Gastroesophageal sphincter (tissue), 4 donors: ENCODE results near the gene SP5. TPM values are rescaled to one million over a fixed set of nuclear protein-coding genes. Genes with fewer than 3 reads are reported as not detected.

Experiments
- ATAC-seq: fragments of 150-250 bp; one replicate; pipeline ENCODE4 v1.9.1; 2016; ENCODE audit warnings: mild to moderate bottlenecking, moderate library complexity
- H3K27ac ChIP-seq, 4 donors: fragments of 200-600 bp; sonication (generic) in 3 of 4; 1 replicate in 3 of 4; 2 replicates in 1 of 4; pipeline ENCODE4 v1.5.1; 2016 to 2019
- H3K27me3 ChIP-seq: fragments of 200-600 bp; sonication (generic); one replicate; pipeline ENCODE4 v1.5.1; 2019
- H3K36me3 ChIP-seq, 2 donors: fragments of 200-600 bp; sonication (generic); one replicate each; pipeline ENCODE4 v1.5.1; 2019; ENCODE audit warnings: control low read depth in 1 of 2
- H3K4me1 ChIP-seq, 3 donors: fragments of 200-600 bp; sonication (generic); 1 replicate in 2 of 3; 2 replicates in 1 of 3; pipeline ENCODE4 v1.5.1; 2016 to 2019; ENCODE audit warnings: control low read depth in 2 of 3
- H3K4me3 ChIP-seq, 2 donors: fragments of 200-600 bp; sonication (generic); one replicate each; pipeline ENCODE4 v1.5.1; 2019; ENCODE audit warnings: mild to moderate bottlenecking in 1 of 2, moderate library complexity in 1 of 2
- H3K9me3 ChIP-seq, 3 donors: fragments of 200-600 bp; sonication (generic); one replicate each; pipeline ENCODE4 v1.5.1; 2017 to 2019; ENCODE audit warnings: control low read depth in 2 of 3
- CTCF ChIP-seq, 4 experiments: fragments of 200-600 bp in 2 of 4; fragments of 450-650 bp in 2 of 4; sonication (generic) in 1 of 4; IDR thresholded peaks; one replicate each; pipeline ENCODE4 v1.5.1; 2017 to 2019; ENCODE audit warnings: antibody characterized with exemption in 4 of 4, mild to moderate bottlenecking in 2 of 4, moderate library complexity in 2 of 4
- EP300 ChIP-seq: sonication (generic); formaldehyde crosslinking; IDR thresholded peaks from one replicate; pipeline ENCODE4 v1.6.1; 2017; ENCODE audit warnings: antibody characterized with exemption, mild to moderate bottlenecking
- POLR2A ChIP-seq, 2 donors: fragments of 450-650 bp; IDR thresholded peaks; one replicate each; pipeline ENCODE4 v1.6.1; 2017; ENCODE audit warnings: antibody characterized with exemption in 2 of 2, mild to moderate bottlenecking in 2 of 2, moderate library complexity in 1 of 2
- POLR2AphosphoS5 ChIP-seq: sonication (generic); formaldehyde crosslinking; IDR thresholded peaks from one replicate; pipeline ENCODE4 v1.6.1; 2017; ENCODE audit warnings: antibody characterized with exemption
- WGBS, 2 donors: methylation state at CpG; one replicate each; pipeline ENCODE4 v1.1.5; 2018; ENCODE audit warnings: low coverage in 1 of 2; 5-methylcytosine and 5-hydroxymethylcytosine counted together
- small RNA-seq, 4 donors: library from RNA; depleted of rRNA; stranded (forward); fragments of <200 nt; gene quantifications; one replicate each; pipeline ENCODE3, GENCODE V24; 2016
- total RNA-seq, 4 donors: library from RNA; depleted of rRNA; stranded (reverse); fragments of >200 nt; gene quantifications; one replicate each; pipeline ENCODE4 v1.1.0, GENCODE V29; 2016

The SP5 gene
- total RNA-seq, 4 donors from 2014 or later: 0.13 to 0.92 (median 0.39) TPM; not detected in 1

DNA sequence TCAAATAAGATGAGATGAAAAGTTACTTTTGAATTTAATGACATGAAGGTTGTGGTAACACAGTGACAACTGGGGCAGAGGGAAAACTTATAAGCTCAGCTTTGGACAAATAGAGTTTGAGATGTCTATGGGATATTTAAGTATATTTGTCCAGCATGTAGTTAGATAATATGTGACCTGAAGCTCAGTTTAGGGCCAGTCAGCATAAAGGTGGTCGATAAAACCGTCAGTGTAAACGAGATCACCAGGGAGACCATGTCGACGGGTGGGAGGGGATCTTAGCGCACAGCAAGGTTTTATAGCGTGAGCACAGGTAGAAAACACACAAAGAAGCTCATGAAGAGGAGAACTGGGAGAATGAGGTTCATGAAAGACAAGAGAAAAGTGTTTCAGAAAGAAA is 47.6 kb downstream of the SP5 start:
- Histone ChIP-seq H3K27ac (no peak overlapping the region), H3K4me3 (no peak overlapping the region), H3K36me3 (no peaks in the 10 kb centered on the region), H3K9me3 (no peaks in the 10 kb centered on the region), H3K4me1 (no peaks in the 10 kb centered on the region), H3K27me3 (peaks cover 14% of the 10 kb centered on the region)
- no peak for TF ChIP-seq POLR2A (IDR thresholded peaks at IDR 0.05)
- no peak for TF ChIP-seq POLR2AphosphoS5
- no peak for TF ChIP-seq EP300
- TF ChIP-seq CTCF (IDR thresholded peaks at IDR 0.05): no peak
- no peak for ATAC-seq
- 67 to 81% methylated on average over 3 to 7 of the region's 7 CpGs for WGBS, 2 donors

GRCh38 chr2:170763232-170763631 is 48.1 kb downstream of the SP5 start:
- TF ChIP-seq POLR2A (IDR thresholded peaks at IDR 0.05) (no peak), CTCF (IDR thresholded peaks at IDR 0.05) (no peak), POLR2AphosphoS5 (no peak), EP300 (no peak)
- Histone ChIP-seq H3K4me3 (no peak overlapping the region), H3K27ac (no peak overlapping the region), H3K9me3 (no peaks in the 10 kb centered on the region), H3K36me3 (no peaks in the 10 kb centered on the region), H3K4me1 (no peaks in the 10 kb centered on the region), H3K27me3 (peaks cover 14% of the 10 kb centered on the region)
- ATAC-seq: no peak
- 90% methylated on average over 4 of the region's 4 CpGs; no CpG with 5 or more reads in 1 of the 2 donors for WGBS, 2 donors

DNA sequence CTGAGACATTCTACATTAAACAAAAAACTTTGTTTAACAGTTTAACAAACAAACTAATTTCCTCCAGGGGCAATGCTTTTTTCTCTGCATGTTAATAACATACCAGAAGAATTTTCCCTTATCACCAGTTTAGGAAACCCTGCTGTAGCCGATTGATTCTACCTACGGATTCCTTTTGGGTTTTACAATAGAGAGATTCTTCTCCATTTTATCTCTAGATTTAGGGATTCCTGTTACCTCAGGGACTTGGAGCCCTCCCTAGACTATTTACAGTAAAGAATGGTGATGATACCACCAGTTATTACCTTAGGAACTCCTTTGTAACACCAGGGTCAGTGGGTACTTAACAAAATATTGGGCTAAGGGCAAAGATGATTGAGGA is 49.7 kb downstream of the SP5 start:
- no peaks in the 10 kb centered on the region for H3K9me3 ChIP-seq
- H3K36me3 ChIP-seq: no peaks in the 10 kb centered on the region
- H3K4me3 ChIP-seq: no peak overlapping the region
- H3K27ac ChIP-seq: no peak overlapping the region
- TF ChIP-seq EP300 (no peak), POLR2AphosphoS5 (no peak), POLR2A (IDR thresholded peaks at IDR 0.05) (no peak), CTCF (IDR thresholded peaks at IDR 0.05) (no peak)
- H3K27me3 ChIP-seq: peaks cover 14% of the 10 kb centered on the region
- ATAC-seq: no peak
- H3K4me1 ChIP-seq: peaks cover 0 to 3% (median 0%) of the 10 kb centered on the region in 3 donors
- 13 to 38% methylated on average over 2 of the region's 2 CpGs for WGBS, 2 donors

DNA sequence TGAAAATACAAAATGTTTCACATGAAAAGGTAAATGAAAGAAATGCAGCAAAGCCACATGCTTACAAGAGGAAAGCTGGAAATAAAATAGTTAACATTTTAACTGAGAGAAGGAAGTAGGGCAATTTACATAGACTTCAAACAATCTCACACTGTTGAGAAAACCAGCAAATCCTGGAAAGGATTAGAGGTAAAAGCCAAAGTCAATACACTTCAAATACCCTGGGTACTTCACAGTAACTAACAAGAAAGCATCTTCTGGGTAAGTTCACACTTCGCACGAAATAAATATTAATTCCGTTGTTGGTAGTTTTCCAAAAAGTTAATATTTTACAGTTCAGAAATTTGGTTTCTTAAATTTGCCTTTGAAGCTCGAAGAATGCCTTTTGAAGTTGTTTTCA is 51.6 kb downstream of the SP5 start:
- ATAC-seq: no peak

More for the DNA sequence above, 51.6 kb downstream of the SP5 start:
- Histone ChIP-seq H3K4me1 (peaks cover 0 to 17% (median 4%) of the 10 kb centered on the region in 3 donors), H3K36me3 (no peaks in the 10 kb centered on the region), H3K4me3 (no peak overlapping the region), H3K9me3 (no peaks in the 10 kb centered on the region), H3K27ac (no peak overlapping the region), H3K27me3 (peaks cover 14% of the 10 kb centered on the region)
- no peak for TF ChIP-seq POLR2AphosphoS5
- TF ChIP-seq EP300: no peak
- TF ChIP-seq CTCF (IDR thresholded peaks at IDR 0.05): no peak
- TF ChIP-seq POLR2A (IDR thresholded peaks at IDR 0.05): no peak
- WGBS, 2 donors: 17 to 35% methylated on average over 4 of the region's 4 CpGs

Small RNA genes within 50 kb of the gene (small RNA-seq; reads per million reads assigned to genes)
- 0 reads per million in 4 donors for gene RF02271

Other genes starting within 250 kb of the SP5 start
- gene ERICH2, start 55.0 kb downstream of the SP5 start, total RNA-seq: not detected
- gene GAD1, start 101.5 kb downstream of the SP5 start, total RNA-seq: not detected
- 10 to 100 TPM; 36.1 to 48.2 (median 42.0) TPM for gene GORASP2, start 213.9 kb downstream of the SP5 start, total RNA-seq